ENCODE results near the gene OCRL. TPM values are rescaled to one million over a fixed set of nuclear protein-coding genes. Genes with fewer than 3 reads are reported as not detected.

The OCRL gene
- total RNA-seq, 1 donor from 2014 or later = 36.1 TPM

GRCh38 chrX:129525162-129525561 is 14.9 kb upstream of the OCRL start:
- TF ChIP-seq CTCF (IDR thresholded peaks at IDR 0.05; ENCODE audit: insufficient read depth, low read depth, low read length) (no peak), EZH2 (IDR thresholded peaks at IDR 0.05; ENCODE audit: insufficient read depth, low read length) (no peak)
- Mint-ChIP-seq H3K9me3 (ENCODE audit: unreplicated experiment) (no peaks in the 10 kb centered on the region), H3K27me3 (ENCODE audit: low read depth, unreplicated experiment) (no peaks in the 10 kb centered on the region), H3K27ac (ENCODE audit: unreplicated experiment) (no peak overlapping the region), H3K36me3 (ENCODE audit: low read depth, unreplicated experiment) (no peaks in the 10 kb centered on the region), H3K4me3 (ENCODE audit: unreplicated experiment) (no peak overlapping the region), H3K4me1 (ENCODE audit: low read depth, unreplicated experiment) (peaks cover under 1% of the 10 kb centered on the region)
- Histone ChIP-seq H3K27ac (ENCODE audit: low read depth, low read length) (no peak overlapping the region), H3K9me3 (ENCODE audit: insufficient read depth, low read depth, low read length) (no peaks in the 10 kb centered on the region), H3K36me3 (ENCODE audit: insufficient read depth, low read length) (no peaks in the 10 kb centered on the region), H3K27me3 (ENCODE audit: insufficient read depth, low read length) (no peaks in the 10 kb centered on the region), H3K4me1 (ENCODE audit: insufficient read depth, low read length) (no peaks in the 10 kb centered on the region), H2AFZ (ENCODE audit: low read depth, low read length) (no peak overlapping the region), H3K4me3 (ENCODE audit: insufficient read depth, low read depth, low read length) (no peak overlapping the region), H3K79me2 (ENCODE audit: insufficient read depth, low read length) (peaks cover 20% of the 10 kb centered on the region), H3K4me2 (ENCODE audit: low read length) (no peak overlapping the region), H4K20me1 (ENCODE audit: insufficient read depth, low read length) (peaks cover 17% of the 10 kb centered on the region), H3K9ac (ENCODE audit: low read length) (no peak overlapping the region)
- DNase-seq (ENCODE audit: low read depth) (no peak), FAIRE-seq (no peak)

DNA sequence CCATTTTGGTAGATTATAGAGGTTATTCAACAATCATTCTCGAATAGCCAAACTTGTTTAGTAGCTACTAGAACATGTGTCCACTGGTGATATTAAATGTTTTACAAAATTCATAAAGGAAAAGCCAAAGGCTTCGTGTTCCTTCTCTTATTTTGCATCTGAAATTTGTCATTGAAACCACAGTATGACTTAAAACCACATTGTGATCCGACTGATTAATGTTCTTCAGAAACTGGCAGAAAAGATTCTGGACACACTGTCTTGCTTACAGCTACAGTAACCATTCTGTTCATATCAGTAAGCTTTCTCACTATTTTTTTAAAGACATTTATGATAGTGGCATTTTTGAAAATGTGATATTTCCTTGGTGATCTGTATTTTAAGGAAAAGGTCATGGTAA is 14.2 kb upstream of the OCRL start:
- TF ChIP-seq CTCF (IDR thresholded peaks at IDR 0.05; ENCODE audit: insufficient read depth, low read depth, low read length) = no peak
- TF ChIP-seq EZH2 (IDR thresholded peaks at IDR 0.05; ENCODE audit: insufficient read depth, low read length) = no peak
- FAIRE-seq = no peak
- no peak for DNase-seq (ENCODE audit: low read depth)
- H3K79me2 ChIP-seq (ENCODE audit: insufficient read depth, low read length) = peaks cover 13% of the 10 kb centered on the region
- H3K4me1 Mint-ChIP-seq (ENCODE audit: low read depth, unreplicated experiment) = no peaks in the 10 kb centered on the region
- H3K9me3 Mint-ChIP-seq (ENCODE audit: unreplicated experiment) = no peaks in the 10 kb centered on the region
- no peak overlapping the region for H3K9ac ChIP-seq (ENCODE audit: low read length)
- no peaks in the 10 kb centered on the region for H3K9me3 ChIP-seq (ENCODE audit: insufficient read depth, low read depth, low read length)
- no peaks in the 10 kb centered on the region for H3K27me3 ChIP-seq (ENCODE audit: insufficient read depth, low read length)
- no peak overlapping the region for H3K4me3 ChIP-seq (ENCODE audit: insufficient read depth, low read depth, low read length)
- H2AFZ ChIP-seq (ENCODE audit: low read depth, low read length) = no peak overlapping the region
- no peak overlapping the region for H3K27ac ChIP-seq (ENCODE audit: low read depth, low read length)
- H4K20me1 ChIP-seq (ENCODE audit: insufficient read depth, low read length) = peaks cover 13% of the 10 kb centered on the region
- H3K27me3 Mint-ChIP-seq (ENCODE audit: low read depth, unreplicated experiment) = no peaks in the 10 kb centered on the region
- no peak overlapping the region for H3K4me2 ChIP-seq (ENCODE audit: low read length)
- H3K36me3 ChIP-seq (ENCODE audit: insufficient read depth, low read length) = no peaks in the 10 kb centered on the region
- no peak overlapping the region for H3K27ac Mint-ChIP-seq (ENCODE audit: unreplicated experiment)
- H3K4me3 Mint-ChIP-seq (ENCODE audit: unreplicated experiment) = no peak overlapping the region
- no peaks in the 10 kb centered on the region for H3K4me1 ChIP-seq (ENCODE audit: insufficient read depth, low read length)
- no peaks in the 10 kb centered on the region for H3K36me3 Mint-ChIP-seq (ENCODE audit: low read depth, unreplicated experiment)

DNA sequence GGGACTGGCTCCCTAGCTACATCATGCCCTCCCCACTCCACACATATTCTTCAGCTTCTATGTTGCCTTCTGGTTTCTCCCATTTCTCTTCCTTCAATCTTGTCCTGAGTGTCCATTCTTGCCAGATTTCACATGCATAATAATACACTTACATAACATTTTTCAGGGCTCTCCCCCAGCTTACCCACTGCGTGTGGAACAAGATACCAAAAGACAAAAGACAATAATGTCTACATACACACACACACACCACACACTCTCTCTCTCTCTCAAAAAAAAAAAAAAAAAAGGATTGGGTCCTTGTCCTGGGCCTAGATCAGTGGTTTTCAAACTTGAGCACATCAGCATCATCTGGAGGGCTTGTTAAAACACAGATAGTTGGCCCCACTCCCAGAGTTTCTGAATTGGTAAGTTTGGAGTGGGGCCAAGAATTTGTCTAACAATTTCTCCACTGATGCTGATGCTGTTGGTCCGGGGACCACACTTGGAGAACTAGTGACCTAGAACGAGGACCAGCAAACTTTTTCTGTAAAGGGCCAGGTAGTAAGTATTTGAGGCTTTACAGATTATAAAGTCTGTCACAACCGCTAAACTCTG is 10.3 kb upstream of the OCRL start:
- Histone ChIP-seq H3K4me3 (ENCODE audit: insufficient read depth, low read depth, low read length) (no peak overlapping the region), H3K4me2 (ENCODE audit: low read length) (no peak overlapping the region), H4K20me1 (ENCODE audit: insufficient read depth, low read length) (no peaks in the 10 kb centered on the region), H3K36me3 (ENCODE audit: insufficient read depth, low read length) (no peaks in the 10 kb centered on the region), H3K4me1 (ENCODE audit: insufficient read depth, low read length) (no peaks in the 10 kb centered on the region), H3K27ac (ENCODE audit: low read depth, low read length) (no peak overlapping the region), H3K27me3 (ENCODE audit: insufficient read depth, low read length) (no peaks in the 10 kb centered on the region), H3K79me2 (ENCODE audit: insufficient read depth, low read length) (no peaks in the 10 kb centered on the region), H3K9me3 (ENCODE audit: insufficient read depth, low read depth, low read length) (no peaks in the 10 kb centered on the region), H3K9ac (ENCODE audit: low read length) (no peak overlapping the region), H2AFZ (ENCODE audit: low read depth, low read length) (no peak overlapping the region)
- FAIRE-seq (no peak), DNase-seq (ENCODE audit: low read depth) (peak; percentile 28)
- no peaks in the 10 kb centered on the region for H3K9me3 Mint-ChIP-seq (ENCODE audit: unreplicated experiment)
- no peak overlapping the region for H3K27ac Mint-ChIP-seq (ENCODE audit: unreplicated experiment)
- TF ChIP-seq EZH2 (IDR thresholded peaks at IDR 0.05; ENCODE audit: insufficient read depth, low read length) (no peak), CTCF (IDR thresholded peaks at IDR 0.05; ENCODE audit: insufficient read depth, low read depth, low read length) (no peak)
- H3K4me1 Mint-ChIP-seq (ENCODE audit: low read depth, unreplicated experiment) = no peaks in the 10 kb centered on the region
- no peaks in the 10 kb centered on the region for H3K27me3 Mint-ChIP-seq (ENCODE audit: low read depth, unreplicated experiment)
- H3K36me3 Mint-ChIP-seq (ENCODE audit: low read depth, unreplicated experiment) = no peaks in the 10 kb centered on the region
- no peak overlapping the region for H3K4me3 Mint-ChIP-seq (ENCODE audit: unreplicated experiment)
